NB4 (cell line): ENCODE measurements around the gene GNAT2.

Source experiments
- CTCF ChIP-seq: IDR thresholded peaks from one replicate; pipeline ENCODE4 v1.5.1; 2012; ENCODE audit warnings: low read depth, low read length
- POLR2A ChIP-seq: IDR thresholded peaks from 2 replicates; pipeline ENCODE4 v1.6.1; 2011; ENCODE audit warnings: mild to moderate bottlenecking; ENCODE audit not compliant: insufficient read length; ENCODE audit errors: extremely low read depth

- TF ChIP-seq CTCF (no peak), POLR2A (no peak)
These were observed 34.6 kb downstream of the GNAT2 start for GRCh38 chr1:109584766-109585165.
